ENCODE results near the gene ADGRL1.

DNA sequence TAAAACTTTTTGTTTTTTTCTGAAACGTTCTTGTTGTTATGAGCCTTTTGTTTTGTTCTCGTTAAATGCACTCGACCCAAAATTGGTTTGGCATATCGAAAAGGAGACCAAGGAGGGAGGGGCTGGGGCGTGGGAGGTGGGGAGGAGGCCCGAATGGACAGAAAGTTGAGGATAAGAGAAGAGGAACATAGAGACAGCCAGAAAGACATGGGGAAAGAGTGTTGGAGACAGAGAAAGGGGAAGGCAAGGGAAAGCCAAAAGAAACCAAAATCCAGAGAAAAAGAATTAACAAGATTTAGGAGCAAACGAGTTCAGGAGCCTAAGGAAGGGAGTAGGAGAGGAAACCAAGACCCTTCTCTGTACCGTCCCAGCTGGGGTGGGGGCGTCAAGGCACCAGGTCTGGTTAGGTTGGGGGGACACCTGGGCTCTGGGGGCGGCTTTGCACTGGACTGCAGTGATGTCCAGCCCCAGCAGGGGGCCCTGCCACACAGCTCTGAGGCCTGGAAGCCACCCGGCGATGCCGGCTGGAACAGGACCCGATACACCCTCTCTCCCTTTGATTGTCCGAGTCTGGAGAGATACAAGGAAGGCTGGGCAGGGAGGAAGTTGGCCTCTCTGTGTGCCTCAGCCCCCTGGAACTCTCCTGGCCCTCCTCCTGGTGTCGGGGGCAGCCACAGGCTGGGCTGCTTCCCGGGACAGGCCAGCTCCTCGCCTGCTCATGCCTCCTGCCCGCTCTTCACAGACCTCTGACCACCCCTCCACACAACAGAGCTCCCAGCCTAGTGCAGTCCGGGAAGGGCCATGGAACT is 58.0 kb downstream of the ADGRL1 start:
- TF ChIP-seq EP300 (IDR thresholded peaks at IDR 0.05), result no peak
- TF ChIP-seq POLR2A (IDR thresholded peaks at IDR 0.05), result no peak
- TF ChIP-seq, protein P1, sequence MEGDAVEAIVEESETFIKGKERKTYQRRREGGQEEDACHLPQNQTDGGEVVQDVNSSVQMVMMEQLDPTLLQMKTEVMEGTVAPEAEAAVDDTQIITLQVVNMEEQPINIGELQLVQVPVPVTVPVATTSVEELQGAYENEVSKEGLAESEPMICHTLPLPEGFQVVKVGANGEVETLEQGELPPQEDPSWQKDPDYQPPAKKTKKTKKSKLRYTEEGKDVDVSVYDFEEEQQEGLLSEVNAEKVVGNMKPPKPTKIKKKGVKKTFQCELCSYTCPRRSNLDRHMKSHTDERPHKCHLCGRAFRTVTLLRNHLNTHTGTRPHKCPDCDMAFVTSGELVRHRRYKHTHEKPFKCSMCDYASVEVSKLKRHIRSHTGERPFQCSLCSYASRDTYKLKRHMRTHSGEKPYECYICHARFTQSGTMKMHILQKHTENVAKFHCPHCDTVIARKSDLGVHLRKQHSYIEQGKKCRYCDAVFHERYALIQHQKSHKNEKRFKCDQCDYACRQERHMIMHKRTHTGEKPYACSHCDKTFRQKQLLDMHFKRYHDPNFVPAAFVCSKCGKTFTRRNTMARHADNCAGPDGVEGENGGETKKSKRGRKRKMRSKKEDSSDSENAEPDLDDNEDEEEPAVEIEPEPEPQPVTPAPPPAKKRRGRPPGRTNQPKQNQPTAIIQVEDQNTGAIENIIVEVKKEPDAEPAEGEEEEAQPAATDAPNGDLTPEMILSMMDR (IDR thresholded peaks at IDR 0.05), result peak; percentile 70 to 75
- no peak for TF ChIP-seq POLR2AphosphoS5 (IDR thresholded peaks at IDR 0.05)

Measured in suprapubic skin (tissue), 4 donors.